PC-3 (cell line): ENCODE results near the gene ADTRP.

Source experiments
- CTCF ChIP-seq: fragments of 300-600 bp; sonication (generic); conservative IDR thresholded peaks from 2 replicates; pipeline ENCODE4 v1.5.1; 2017; ENCODE audit warnings: antibody characterized with exemption, low read depth, mild to moderate bottlenecking, low read length
- EZH2 ChIP-seq: fragments of 300-600 bp; sonication (generic); IDR thresholded peaks from one replicate; pipeline ENCODE4 v1.6.1; 2017; ENCODE audit warnings: antibody characterized with exemption, mild to moderate bottlenecking, low read length; ENCODE audit not compliant: unreplicated experiment
- EZH2phosphoT487 ChIP-seq: fragments of 300-600 bp; sonication (generic); IDR thresholded peaks from 2 replicates; pipeline ENCODE4 v1.6.1; 2018; ENCODE audit warnings: mild to moderate bottlenecking, antibody characterized with exemption, low read length, borderline replicate concordance

- TF ChIP-seq CTCF (no peak), EZH2phosphoT487 (no peak), EZH2 (no peak)
These were observed 33.2 kb upstream of the ADTRP start for GRCh38 chr6:11811644-11812264.
